Measurements from ENCODE around the gene GSE1.

DNA sequence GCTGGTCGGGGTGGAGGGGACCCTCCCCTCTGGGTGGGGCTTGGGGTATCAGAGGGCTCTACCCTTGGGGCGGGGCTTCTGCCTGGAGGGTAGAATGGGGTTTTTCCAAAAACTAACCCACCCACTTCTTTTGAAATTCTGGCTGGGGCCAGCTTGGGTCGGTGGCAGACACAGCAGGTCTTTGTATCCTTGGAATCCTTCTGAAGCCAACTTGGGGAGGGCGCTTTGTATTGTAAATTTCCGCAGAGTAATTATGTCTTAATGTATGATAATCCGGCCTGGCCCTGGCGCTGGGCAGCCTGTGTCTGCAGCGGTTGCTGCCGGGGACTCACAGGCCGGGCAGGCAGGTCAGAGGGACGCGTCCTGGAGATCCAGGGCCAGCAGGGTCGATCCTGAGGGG is 33.9 kb upstream of the GSE1 start:
- no peak for TF ChIP-seq CTCF (IDR thresholded peaks at IDR 0.05)
- TF ChIP-seq POLR2A (IDR thresholded peaks at IDR 0.05) = no peak

Data from right lobe of liver (tissue), 4 donors.